ENCODE results near the gene HEY2. TPM values are rescaled to one million over a fixed set of nuclear protein-coding genes. Genes with fewer than 3 reads are reported as not detected.

The HEY2 gene
- total RNA-seq, 3 donors from 2014 or later = 0.58 to 2.9 (median 1.5) TPM

- DNase-seq (no peak), ATAC-seq (no peak)
- Histone ChIP-seq H3K36me3 (ENCODE audit: low read depth) (no peaks in the 10 kb centered on the region), H3K4me3 (no peak overlapping the region), H3K9me3 (no peaks in the 10 kb centered on the region), H3K4me1 (ENCODE audit: low read depth) (no peaks in the 10 kb centered on the region)
- intact Hi-C loops (cut with DNase I, micrococcal nuclease) = no loop called here
- no peak for TF ChIP-seq CTCF (IDR thresholded peaks at IDR 0.05)
Observed at GRCh38 chr6:125738276-125738675, 11.2 kb upstream of the HEY2 start.

GRCh38 chr6:125739364-125739763, 10.1 kb upstream of the HEY2 start:
- DNase-seq = no peak
- Histone ChIP-seq H3K4me1 (ENCODE audit: low read depth) (no peaks in the 10 kb centered on the region), H3K36me3 (ENCODE audit: low read depth) (no peaks in the 10 kb centered on the region), H3K4me3 (no peak overlapping the region), H3K9me3 (no peaks in the 10 kb centered on the region)
- intact Hi-C loops (cut with DNase I, micrococcal nuclease) = no loop called here
- ATAC-seq = no peak
- TF ChIP-seq CTCF (IDR thresholded peaks at IDR 0.05) = no peak

- Histone ChIP-seq H3K36me3 (ENCODE audit: low read depth) (no peaks in the 10 kb centered on the region), H3K4me3 (no peak overlapping the region), H3K4me1 (ENCODE audit: low read depth) (no peaks in the 10 kb centered on the region), H3K9me3 (no peaks in the 10 kb centered on the region)
- no peak for TF ChIP-seq CTCF (IDR thresholded peaks at IDR 0.05)
- intact Hi-C loops (cut with DNase I, micrococcal nuclease) = no loop called here
- ATAC-seq (no peak), DNase-seq (no peak)
Observed at GRCh38 chr6:125741336-125741735, 8.1 kb upstream of the HEY2 start.

GRCh38 chr6:125742024-125742423, 7.4 kb upstream of the HEY2 start:
- peaks cover 6% of the 10 kb centered on the region for H3K4me1 ChIP-seq (ENCODE audit: low read depth)
- intact Hi-C loops (cut with DNase I, micrococcal nuclease) = no loop called here
- no peaks in the 10 kb centered on the region for H3K9me3 ChIP-seq
- no peak for DNase-seq
- H3K4me3 ChIP-seq = no peak overlapping the region
- no peak for ATAC-seq
- no peaks in the 10 kb centered on the region for H3K36me3 ChIP-seq (ENCODE audit: low read depth)
- TF ChIP-seq CTCF (IDR thresholded peaks at IDR 0.05) = no peak

- intact Hi-C loops (cut with DNase I, micrococcal nuclease) = no loop called here
- Histone ChIP-seq H3K4me3 (no peak overlapping the region), H3K9me3 (no peaks in the 10 kb centered on the region), H3K4me1 (ENCODE audit: low read depth) (peaks cover 12% of the 10 kb centered on the region), H3K36me3 (ENCODE audit: low read depth) (no peaks in the 10 kb centered on the region)
- DNase-seq (no peak), ATAC-seq (no peak)
- no peak for TF ChIP-seq CTCF (IDR thresholded peaks at IDR 0.05)
Observed at GRCh38 chr6:125742464-125743120, 6.8 kb upstream of the HEY2 start.

GRCh38 chr6:125743604-125744003, 5.8 kb upstream of the HEY2 start:
- ATAC-seq (no peak), DNase-seq (no peak)
- no peak for TF ChIP-seq CTCF (IDR thresholded peaks at IDR 0.05)
- intact Hi-C loops (cut with DNase I, micrococcal nuclease) = no loop called here
- no peaks in the 10 kb centered on the region for H3K9me3 ChIP-seq
- H3K36me3 ChIP-seq (ENCODE audit: low read depth) = no peaks in the 10 kb centered on the region
- peaks cover 16% of the 10 kb centered on the region for H3K4me1 ChIP-seq (ENCODE audit: low read depth)
- H3K4me3 ChIP-seq = no peak overlapping the region
